ENCODE data around the gene LMOD3.

DNA sequence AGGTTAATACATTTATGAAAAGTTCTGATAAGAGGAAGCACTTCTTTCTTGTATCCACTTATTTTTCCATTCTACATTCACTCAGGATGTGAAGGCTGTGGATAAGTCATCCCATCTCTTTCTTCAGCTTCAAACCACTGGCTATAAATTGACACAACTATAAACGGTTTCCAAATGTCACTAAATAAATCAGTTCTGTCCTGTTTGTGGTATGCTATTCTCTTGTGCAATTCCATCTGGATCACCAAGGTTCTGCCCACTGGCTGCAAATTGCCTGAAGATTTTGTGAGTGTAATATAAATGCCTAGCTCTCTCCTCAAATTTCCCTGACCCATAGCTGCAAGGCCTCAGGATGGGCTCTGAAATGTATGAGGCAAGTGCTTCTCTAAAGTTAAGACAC is 7.1 kb upstream of the LMOD3 start:
- no peak for TF ChIP-seq CTCF (IDR thresholded peaks at IDR 0.05)
- TF ChIP-seq POLR2A (IDR thresholded peaks at IDR 0.05): no peak

Data from Peyer's patch (tissue), 4 donors.